HEK293T (cell line): Measurements from ENCODE around the gene ADGRD1.

ENCODE experiments used
- BHLHE40 ChIP-seq: fragments of 450-650 bp; IDR thresholded peaks from 2 replicates; pipeline ENCODE4 v1.6.1; 2016; ENCODE audit warnings: mild to moderate bottlenecking, moderate library complexity, borderline replicate concordance
- TARDBP ChIP-seq: fragments of 450-650 bp; IDR thresholded peaks from 2 replicates; pipeline ENCODE4 v1.6.1; 2016

GRCh38 chr12:130938186-130938585 is 15.5 kb upstream of the ADGRD1 start:
- no peak for TF ChIP-seq TARDBP
- no peak for TF ChIP-seq BHLHE40
